HL-60/S4 treated with phorbol 12-myristate 13-acetate at 8.2 ng/mL for 4 days and 3 days (cell line): ENCODE results near the gene TAF3.
"Not testable (repeated sequence)": the region's sequence is repeated elsewhere in the genome, so short reads cannot be mapped to it uniquely, and the experiment has no call there.

Source experiments
- in situ Hi-C: fragments of 300-500 bp; cut with MboI; formaldehyde crosslinking; loops from 2 replicates; pipeline ENCODE4 v1.15.0; 2022; ENCODE audit warnings: low sequenced_read_pairs

The TAF3 gene

DNA sequence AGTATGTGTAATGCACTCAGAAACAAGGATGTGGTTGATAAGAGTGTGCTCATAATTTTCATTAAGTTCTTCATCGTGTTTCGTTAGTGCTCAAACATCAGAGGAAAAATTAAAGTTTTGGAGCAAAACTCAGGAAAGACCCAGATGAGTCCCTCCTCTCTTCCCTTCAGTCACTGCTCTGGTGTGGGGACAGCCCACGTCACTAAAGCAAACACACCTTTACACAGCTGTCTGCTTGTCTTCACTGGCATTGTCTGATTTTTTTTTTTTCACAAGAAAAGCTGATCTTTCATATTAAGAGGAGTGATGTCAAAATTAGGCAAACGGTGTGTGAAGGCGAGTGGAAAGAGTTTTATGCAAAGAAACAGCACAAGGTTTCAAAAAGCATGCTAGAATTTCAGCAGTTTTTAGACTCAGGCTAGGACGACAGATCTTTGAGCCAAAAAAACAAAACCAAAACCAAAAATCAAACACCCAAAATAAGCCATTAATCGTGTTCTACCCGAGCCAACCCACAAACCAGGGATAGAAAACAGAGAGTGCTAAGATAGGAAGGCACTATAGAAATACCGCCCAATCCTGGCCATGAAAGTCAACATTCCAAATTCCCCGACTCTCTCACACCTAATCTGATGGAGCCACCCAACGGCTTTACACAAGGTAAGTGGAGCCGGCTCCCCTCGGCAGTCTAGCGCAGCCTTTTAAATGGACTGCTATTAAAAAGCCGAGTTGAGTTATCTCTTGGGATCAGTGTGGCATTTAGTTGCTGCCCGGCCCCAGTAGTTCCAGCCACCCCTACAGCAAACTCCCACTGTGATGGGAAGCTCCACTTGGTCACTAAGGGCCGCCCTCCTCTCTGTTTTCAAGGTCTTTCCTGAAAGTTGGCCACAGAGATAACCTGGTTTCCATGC, 208.3 kb downstream of the TAF3 start:
- in situ Hi-C loops = no loop called here

DNA sequence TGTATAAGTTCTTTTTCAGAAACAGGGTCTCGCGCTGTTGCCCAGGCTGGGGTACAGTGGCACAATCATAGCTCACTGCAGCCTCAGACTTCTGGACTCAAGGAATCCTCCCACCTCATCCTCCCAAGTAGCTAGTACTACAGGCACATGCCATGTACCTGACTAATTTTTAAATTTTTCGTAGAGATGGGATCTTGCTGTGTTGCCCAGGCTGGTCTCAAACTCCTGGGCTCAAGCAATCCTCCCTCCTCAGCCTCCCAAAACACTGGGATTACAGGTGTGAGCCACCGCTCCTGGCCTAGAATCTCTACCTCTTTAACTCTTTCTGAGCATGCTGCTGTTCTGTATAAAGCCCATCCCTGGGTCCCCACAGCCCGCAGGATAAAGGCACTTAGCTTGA, 212.9 kb downstream of the TAF3 start:
- in situ Hi-C loops = not testable (repeated sequence)

DNA sequence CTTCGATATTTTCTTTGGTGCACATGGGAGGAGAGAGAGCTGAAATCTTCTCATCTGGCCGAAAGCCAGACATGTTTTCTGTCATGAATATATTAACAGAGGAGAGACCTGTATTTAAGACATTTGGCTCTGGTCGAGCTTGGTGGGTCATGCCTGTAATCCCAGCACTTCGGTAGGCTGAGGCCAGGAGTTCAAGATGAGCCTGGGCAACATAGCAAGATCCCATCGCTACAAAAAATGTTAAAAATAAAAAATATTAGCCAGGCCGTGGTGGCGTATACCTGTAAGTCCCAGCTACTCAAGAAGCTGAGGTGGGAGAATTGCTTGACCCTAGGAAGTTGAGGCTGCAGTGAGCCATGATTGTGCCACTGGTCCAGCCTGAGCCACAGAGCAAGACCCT, 214.3 kb downstream of the TAF3 start:
- in situ Hi-C loops = no loop called here

DNA sequence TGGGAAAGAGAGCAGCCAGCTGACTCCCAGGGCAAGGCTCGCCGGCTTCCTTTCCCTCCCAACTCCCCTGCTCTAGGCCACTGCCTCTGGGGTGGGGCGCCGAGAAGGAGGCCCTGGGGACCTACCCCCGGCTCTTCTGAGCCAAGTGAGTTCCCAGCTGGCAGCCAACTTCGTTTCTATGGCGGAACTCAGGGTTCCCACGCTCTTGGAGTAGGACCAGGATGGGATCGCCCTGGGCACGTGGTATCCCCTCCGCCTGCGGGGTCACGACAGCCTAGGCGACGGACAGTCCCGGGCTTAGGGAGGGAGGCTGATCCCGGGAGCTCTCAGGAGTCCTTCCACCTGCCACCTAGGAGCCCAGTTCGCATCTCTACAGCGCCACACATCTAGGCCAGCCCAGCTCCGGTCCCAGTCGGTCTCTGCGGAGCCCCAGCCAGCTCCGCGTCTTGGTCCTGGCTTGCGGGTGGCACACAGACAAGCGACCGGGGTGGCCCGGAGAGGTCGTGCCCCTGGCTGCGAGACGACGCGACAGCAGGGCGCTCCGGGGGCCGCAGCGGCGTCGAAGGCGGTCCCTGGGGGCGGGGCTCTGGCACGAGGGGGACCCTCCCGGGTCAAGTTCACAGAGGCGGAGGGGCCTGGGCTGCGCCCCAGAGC, 215.6 kb downstream of the TAF3 start:
- in situ Hi-C loops = no loop called here

DNA sequence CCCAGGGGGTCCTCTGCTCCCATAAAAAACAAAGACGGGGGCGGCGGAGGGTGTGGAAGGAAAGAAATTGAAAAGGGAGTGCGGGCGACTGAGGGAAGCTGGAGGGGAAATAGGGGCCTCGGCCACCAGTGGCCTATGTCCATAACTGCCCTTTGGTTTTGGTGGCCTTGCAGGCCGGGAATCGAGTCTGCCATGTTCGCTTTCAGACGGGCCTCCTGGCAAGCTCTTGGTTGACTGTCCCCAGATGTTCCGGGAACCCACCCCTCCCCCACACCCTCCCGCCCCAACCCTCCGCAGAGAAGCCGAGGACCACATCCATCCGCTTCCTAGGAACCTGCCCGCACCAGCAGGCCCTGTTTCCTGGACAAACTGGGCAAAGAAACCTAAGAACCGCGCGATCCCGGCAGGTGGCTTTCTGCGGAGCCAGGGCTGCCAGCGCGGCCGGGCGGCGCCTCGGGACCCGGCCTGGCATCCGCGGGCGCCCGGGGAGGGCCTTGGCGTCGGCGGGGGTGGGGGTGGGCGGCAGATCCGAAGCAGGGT, 216.2 kb downstream of the TAF3 start:
- in situ Hi-C loops = no loop called here

DNA sequence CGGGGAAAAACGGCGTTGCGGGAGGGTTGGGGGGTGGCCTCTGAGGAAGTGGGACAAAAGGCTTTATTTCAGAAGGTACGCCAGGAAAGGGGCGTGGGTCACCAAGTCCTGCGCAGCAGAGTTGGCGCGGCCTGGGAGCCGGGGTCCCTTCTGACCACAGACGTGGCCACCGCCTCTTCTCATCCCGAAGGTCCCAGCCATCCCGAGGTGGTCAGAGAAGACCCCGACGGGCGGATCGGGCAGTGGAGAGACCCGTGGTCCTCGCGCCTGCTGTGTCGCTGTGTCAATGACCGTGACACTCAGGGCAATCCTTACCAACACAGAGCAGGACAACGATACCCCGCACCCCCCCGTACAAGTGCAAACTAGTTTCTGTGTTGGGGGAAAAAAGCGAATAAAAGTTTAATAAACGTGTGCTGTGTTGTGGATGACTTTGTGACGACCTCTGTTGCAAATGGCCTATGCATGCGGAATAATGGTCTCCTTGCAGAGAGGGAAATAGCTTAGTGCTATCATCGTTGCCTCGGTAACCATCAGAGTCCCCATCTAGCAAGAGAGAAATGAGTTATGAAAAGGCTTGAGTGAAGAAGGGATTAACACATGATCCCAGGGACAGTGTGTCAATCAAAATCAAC, 216.8 kb downstream of the TAF3 start:
- in situ Hi-C loops = no loop called here

DNA sequence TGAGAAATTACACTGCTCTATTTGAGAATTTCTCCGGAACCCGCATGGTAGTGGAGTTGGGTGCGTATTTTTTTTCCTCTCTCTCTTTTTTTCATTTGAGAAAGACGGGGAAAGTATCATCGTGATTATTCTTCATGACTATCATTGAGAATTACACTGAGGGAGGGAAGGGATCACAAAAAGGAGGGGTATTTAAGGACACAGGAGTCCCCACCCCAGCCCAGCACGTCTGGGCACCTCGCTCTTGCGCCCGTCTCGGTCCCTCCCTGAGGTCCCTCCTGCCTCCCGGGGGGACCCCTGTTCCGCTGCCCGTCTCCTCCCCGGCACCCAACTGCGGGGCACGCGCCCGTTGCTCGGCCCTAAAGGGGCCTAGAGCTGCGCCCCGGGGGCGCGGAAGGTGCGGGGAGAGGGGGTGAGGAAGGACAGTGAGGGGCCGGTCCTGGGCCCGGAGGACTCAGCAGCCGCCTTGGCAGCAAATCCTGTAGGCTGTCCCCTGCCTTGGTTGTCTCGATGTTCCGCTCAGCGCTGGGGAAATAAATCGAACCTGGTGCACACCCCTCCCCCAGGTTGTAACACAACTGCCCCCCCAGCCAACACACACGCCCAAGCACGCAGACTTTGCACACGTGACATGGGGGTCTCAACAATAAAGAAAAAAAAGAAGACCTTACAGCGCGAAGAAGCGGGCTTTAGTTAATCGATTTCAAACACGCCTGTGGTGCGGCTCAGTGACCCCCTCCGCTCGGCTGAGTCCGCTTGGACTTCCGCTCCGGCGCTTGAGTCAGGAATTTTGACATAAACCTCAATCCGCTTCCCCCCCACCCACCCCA, 217.6 kb downstream of the TAF3 start:
- in situ Hi-C loops = no loop called here

DNA sequence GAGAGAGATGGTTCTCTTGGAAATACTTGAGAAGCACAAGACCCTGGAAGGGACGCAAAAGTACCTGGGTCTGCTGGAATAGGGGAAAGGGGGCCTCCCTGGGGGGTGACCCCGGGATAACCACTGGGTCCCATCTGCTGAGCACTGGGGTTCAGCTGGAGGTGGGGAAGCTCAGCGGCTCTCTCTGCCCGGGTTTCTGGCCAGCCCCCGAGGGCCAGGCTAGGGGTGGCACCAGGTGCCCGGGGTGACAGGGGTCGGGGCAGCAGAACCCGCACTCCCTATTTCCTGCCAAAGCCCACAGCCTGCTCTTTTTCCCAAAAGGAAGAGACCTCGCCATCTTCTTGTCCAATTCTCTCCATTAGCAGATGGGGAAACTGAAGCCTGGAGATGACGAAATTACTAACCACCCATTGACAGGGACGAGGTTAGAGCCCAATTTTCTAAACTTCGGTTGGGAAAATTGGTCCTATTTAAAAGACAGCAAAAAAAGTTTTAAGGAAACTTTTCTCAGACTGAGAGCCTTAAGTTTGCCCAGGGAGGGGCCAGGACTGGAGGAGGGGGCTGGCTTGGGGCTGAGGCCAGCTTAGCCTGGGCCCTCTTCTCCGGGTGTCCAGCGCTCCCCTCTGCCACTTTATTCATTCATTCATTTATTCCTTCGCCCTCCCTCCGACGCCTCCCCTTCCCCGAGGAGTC, 218.3 kb downstream of the TAF3 start:
- in situ Hi-C loops = no loop called here

DNA sequence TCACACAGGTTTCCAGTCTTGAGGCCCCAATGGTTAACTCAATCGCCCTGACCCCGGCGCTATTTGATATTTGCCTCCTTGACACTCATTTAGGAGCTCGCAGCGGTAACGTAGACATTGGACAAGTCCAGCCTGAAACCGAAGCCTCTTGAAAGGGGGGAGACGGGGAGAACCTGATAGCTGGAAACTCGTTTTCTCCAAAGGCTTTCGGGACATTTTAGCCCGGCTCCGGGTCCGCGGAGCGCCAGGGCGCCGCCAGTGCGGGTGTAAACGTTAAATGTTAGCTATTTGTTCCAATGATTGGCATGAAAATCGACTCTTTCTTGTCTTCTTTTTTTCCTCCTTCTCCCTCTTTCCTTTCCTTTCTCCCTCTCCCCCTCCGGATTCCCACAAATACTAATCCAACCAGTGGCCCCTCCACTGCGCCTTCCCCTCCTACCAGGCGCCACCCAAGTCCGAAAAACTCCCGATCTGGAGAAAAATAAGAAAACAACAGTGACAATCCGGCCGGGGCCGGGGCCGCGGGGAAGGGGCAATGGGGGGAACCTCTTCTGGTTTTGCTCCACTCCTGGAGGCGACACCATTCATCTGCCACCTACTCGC, 219.0 kb downstream of the TAF3 start:
- in situ Hi-C loops = no loop called here

DNA sequence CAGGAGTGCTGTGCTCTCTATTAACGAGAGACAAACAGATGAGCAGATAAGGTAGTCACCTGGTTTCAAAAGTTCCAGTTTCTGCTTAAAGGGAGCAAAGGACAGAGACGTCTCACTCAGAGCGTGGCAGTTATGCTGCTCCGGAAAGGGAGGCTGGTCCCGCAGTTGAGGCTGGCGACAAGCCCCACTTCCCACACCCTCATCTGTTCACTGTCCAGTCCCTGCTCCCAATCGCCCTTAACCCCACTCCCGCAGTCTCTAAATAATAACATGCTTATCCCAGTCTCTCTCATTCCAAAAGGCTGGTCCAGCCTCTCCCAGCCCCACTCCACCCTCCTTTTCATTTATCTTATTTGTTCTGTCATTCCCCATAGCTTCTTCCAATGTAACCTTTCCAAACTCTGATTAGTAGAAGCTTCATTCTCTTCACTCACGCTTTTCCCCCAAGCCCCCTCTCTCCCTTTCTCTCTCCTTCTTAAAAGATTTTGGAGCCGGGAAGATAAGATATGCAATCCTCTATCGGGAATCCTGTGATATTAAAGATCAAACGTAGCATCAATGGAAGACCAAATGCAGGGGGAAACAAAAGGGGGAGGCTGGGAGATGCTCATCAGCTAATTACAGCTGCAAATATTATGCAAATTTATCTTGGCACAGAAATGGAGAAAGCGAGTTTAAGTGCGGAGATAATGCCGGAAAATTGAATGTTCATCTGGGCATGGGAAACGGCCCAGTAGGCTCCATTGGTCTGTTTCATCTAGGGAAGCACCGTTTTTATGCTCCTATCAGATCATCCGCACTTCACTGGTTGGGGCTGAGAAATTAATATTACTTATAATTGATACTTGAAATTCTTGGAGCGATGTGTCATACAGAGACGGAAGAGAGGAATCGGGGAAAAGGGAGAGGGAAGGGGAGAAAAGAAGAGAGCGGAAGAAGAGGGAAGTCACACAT, 219.9 kb downstream of the TAF3 start:
- in situ Hi-C loops = no loop called here

DNA sequence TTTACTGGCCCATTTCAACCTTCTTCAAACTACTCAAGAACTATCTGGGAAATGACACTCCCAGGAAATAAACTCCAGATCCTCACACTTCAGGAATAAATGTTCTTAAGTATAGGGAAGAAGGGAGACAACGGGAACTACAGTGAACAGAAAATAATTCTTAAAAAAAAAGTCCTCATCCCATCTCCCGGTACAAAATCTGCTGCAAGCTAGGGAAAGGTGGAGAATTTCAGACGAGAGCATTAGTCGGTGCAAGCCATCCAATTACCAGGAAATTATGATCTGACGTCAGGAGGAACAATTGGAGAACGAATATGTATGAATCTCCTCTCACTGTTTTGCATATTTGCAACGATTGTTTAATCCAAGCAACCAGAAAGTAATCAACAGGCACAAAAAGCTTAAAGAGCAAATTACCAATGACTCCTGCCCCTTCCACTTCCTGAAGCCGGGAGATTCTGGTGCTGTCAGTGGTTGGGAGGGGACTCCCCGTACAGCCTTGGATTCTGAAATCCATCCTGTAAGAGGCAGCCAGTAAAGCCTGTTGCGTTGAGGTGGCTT, 221.1 kb downstream of the TAF3 start:
- in situ Hi-C loops = no loop called here

DNA sequence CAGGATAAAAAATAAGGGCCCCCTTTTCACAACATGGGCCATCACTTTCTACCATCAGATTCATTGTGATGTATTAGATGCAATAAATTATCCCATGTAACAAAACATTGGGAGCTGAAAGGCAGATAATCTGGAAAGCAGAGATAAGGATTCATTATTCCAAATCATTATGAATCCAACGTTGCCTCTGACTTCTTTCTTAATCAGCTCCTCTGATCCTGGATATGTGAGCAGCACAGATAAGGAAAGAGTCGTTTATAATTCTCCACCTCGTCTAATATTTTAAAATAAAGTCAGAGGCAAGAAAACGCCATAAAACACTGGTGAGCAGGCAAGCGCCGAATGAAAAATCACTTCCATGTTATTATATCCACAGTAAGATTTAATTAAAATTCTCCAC, 222.3 kb downstream of the TAF3 start:
- in situ Hi-C loops = no loop called here

DNA sequence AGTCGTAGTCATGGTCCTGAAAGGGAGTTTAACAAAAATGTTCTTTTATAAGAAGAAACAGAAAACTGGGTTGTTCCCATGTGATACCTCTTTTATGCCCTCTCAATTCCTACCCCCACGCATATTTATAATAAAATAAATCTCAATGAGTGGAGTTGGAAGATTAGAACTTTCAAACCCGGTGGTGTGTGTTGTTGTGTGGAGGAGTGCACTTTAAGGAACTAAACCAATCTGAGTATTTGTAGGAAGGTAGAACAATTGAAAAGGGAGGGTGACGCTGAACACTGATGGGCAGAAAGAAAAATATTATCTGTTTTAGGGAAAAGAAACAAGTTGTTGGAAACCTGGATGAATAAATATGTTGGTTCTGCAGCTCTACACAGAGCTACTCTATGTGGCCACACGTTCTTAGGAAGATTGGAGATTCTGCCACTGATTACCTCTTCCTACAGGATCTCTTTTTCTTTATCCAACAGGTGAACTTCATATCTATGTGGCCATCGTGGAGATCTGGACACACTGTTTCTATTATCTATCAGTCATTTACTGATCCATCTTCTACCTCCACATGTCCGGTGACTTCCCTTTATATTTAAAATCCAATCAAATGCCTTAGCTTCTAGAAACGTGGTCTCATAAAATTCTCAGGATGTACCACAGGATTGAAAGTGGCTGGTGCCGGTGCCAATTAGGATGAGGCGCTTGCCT, 223.1 kb downstream of the TAF3 start:
- in situ Hi-C loops = no loop called here

DNA sequence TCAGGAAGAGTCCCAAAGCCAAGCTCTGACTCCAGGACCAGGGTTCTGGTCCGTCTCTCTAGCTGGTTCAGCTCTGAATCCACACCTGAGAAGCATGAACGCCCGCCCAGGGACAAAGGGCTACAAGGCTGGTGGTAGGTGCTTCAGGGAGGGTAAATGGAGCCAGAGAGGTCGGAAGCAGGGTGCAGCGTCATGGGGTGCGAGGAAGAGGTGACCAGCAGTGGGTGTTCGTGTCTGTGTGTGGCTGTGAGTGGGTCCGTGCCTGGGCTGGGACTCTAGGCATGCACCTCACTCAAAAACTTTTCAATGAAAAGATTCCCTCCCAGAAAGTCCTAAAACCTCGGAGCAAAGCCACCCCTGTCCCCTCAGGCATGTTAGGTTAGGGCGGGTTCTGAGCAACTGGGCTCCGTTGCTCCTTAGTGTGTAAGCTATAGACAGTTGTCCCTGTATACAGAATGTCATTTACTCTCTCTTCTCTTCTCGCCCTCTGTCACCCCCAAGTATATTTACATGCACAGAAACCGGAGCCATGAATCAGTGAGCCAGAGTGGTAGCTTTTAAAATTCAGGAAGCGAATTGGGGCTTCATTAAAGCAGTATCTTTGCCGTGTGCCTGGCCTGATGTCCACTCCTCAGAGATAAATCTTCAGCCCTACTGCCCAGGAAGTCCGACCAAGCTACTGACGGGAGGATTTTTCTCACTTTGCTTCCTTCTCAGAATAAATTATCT, 223.9 kb downstream of the TAF3 start:
- in situ Hi-C loops = no loop called here

DNA sequence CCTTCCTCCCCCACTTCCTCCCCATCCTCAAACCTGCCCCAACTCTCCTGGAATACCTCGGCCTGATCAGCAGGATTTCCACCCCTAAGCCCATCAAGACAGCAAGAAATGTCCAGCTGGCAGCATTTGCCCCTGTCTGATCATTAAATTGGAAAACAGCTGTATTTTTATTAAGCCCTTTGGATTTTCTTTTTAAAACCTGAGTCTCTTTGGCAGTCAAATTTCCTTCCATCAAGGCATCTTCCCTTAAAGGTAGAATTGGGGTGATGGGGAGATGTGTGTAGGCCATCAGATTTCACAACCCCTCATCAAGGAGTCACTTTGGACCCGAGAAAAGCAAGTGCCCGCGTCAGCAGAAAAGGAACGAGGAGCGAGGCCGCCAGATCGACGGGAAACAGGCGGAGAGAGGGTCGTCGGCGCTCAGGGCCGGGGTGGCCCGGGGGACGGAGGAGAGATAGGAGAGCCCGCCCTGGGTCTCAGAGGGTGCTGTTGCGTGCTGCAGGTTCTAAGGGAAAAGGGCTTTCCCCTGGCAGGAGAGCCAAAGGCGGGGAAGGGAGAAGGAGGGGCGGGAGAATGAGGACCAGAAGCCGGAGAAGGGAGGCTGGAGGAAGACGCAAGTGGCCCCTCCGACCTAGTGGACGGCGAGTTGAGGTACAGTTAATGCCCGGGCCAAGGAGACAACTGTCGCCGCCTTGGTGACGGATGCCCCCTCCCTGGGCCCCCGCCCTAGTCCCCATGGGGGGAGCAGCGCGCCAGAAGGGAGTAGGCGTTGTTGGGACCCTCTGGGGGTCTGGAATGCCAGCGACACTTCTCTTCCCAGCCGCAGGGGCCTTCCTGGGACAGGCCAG, 224.6 kb downstream of the TAF3 start:
- in situ Hi-C loops = no loop called here
